GM11168 (cell line): ENCODE measurements around the gene PPP1R12B.
"Not testable (repeated sequence)": the region's sequence is repeated elsewhere in the genome, so short reads cannot be mapped to it uniquely, and the experiment has no call there.

Source experiments
- in situ Hi-C: fragments of 300-500 bp; cut with MboI; formaldehyde crosslinking; loops from one replicate; pipeline ENCODE4 v1.12.0; 2022; ENCODE audit warnings: low sequenced_read_pairs; ENCODE audit not compliant: unreplicated experiment

The PPP1R12B gene

GRCh38 chr1:202616355-202616915 lies 267.9 kb downstream of the PPP1R12B start:
- in situ Hi-C loops = no loop called here

- in situ Hi-C loops = not testable (repeated sequence)
Observed at GRCh38 chr1:202619012-202619411, 270.5 kb downstream of the PPP1R12B start.

GRCh38 chr1:202619505-202619904 lies 271.0 kb downstream of the PPP1R12B start:
- in situ Hi-C loops = no loop called here

- in situ Hi-C loops = not testable (repeated sequence)
Observed at GRCh38 chr1:202620036-202620435, 271.5 kb downstream of the PPP1R12B start.

GRCh38 chr1:202621446-202621845 lies 272.9 kb downstream of the PPP1R12B start:
- in situ Hi-C loops = no loop called here

- in situ Hi-C loops = no loop called here
Observed at GRCh38 chr1:202622388-202622787, 273.9 kb downstream of the PPP1R12B start.

- in situ Hi-C loops = no loop called here
Observed at GRCh38 chr1:202623075-202623474, 274.6 kb downstream of the PPP1R12B start.

GRCh38 chr1:202623476-202623875 lies 275.0 kb downstream of the PPP1R12B start:
- in situ Hi-C loops = not testable (repeated sequence)

- in situ Hi-C loops = no loop called here
Observed at GRCh38 chr1:202624088-202624780, 275.7 kb downstream of the PPP1R12B start.

GRCh38 chr1:202624781-202625108 lies 276.2 kb downstream of the PPP1R12B start:
- in situ Hi-C loops = no loop called here

GRCh38 chr1:202625416-202626360 lies 277.2 kb downstream of the PPP1R12B start:
- in situ Hi-C loops = no loop called here

GRCh38 chr1:202627036-202627435 lies 278.5 kb downstream of the PPP1R12B start:
- in situ Hi-C loops = not testable (repeated sequence)

- in situ Hi-C loops = no loop called here
Observed at GRCh38 chr1:202627841-202628565, 279.5 kb downstream of the PPP1R12B start.

GRCh38 chr1:202628646-202629215 lies 280.2 kb downstream of the PPP1R12B start:
- in situ Hi-C loops = no loop called here

GRCh38 chr1:202629257-202629811 lies 280.8 kb downstream of the PPP1R12B start:
- in situ Hi-C loops = not testable (repeated sequence)

- in situ Hi-C loops = not testable (repeated sequence)
Observed at GRCh38 chr1:202630096-202630495, 281.6 kb downstream of the PPP1R12B start.

- in situ Hi-C loops = no loop called here
Observed at GRCh38 chr1:202630541-202630940, 282.0 kb downstream of the PPP1R12B start.

GRCh38 chr1:202631076-202631923 lies 282.8 kb downstream of the PPP1R12B start:
- in situ Hi-C loops = no loop called here

- in situ Hi-C loops = no loop called here
Observed at GRCh38 chr1:202632241-202632640, 283.7 kb downstream of the PPP1R12B start.
